Ishikawa (cell line): ENCODE results near the gene TPD52L1.

Experiments
- CREB1 ChIP-seq: IDR thresholded peaks from 2 replicates; pipeline ENCODE4 v1.6.1; 2012; ENCODE audit warnings: low read depth
- EGR1 ChIP-seq: IDR thresholded peaks from 2 replicates; pipeline ENCODE4 v1.6.1; 2012
- EP300 ChIP-seq: IDR thresholded peaks from 2 replicates; pipeline ENCODE4 v1.6.1; 2012; ENCODE audit warnings: borderline replicate concordance
- FOXM1 ChIP-seq: IDR thresholded peaks from 2 replicates; pipeline ENCODE4 v1.6.1; 2012; ENCODE audit warnings: low read depth, borderline replicate concordance
- NFIC ChIP-seq: IDR thresholded peaks from 2 replicates; pipeline ENCODE4 v1.6.1; 2012
- RAD21 ChIP-seq: IDR thresholded peaks from 2 replicates; pipeline ENCODE4 v1.6.1; 2012; ENCODE audit warnings: low read depth
- TEAD4 ChIP-seq: IDR thresholded peaks from 2 replicates; pipeline ENCODE4 v1.6.1; 2012
- YY1 ChIP-seq: IDR thresholded peaks from 2 replicates; pipeline ENCODE4 v1.6.1; 2012; ENCODE audit warnings: low read depth
- ZBTB7A ChIP-seq: IDR thresholded peaks from 2 replicates; pipeline ENCODE4 v1.6.1; 2012; ENCODE audit warnings: low read depth
- TF ChIP-seq, protein P1 (sequence below): IDR thresholded peaks from 2 replicates; pipeline ENCODE4 v1.6.1; 2012
- TF ChIP-seq, protein P2 (sequence below): IDR thresholded peaks from 2 replicates; pipeline ENCODE4 v1.6.1; 2012
- TF ChIP-seq, protein P3 (sequence below): IDR thresholded peaks from 2 replicates; pipeline ENCODE4 v1.6.1; 2012; ENCODE audit warnings: low read depth, mild to moderate bottlenecking

DNA sequence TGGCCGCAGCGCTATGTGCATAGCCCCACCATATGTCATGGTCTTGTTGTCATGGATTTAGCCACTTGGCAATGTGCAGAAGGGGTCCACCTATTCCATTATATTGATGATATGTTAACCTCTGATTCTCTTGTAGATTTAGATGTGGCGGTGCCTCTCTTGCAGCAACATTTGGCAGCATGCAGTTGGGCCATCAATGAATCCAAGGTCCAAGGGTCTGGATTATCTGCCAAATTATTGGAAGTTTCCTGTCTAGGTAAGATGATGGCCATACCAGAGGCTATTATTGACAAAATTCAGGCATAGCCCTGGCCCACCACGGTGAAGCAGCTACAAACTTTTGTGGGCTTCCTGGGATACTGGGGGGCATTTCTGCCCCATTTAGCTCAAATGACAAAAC, 116.8 kb downstream of the TPD52L1 start:
- no peak for TF ChIP-seq CREB1
- no peak for TF ChIP-seq RAD21
- TF ChIP-seq EP300 = no peak
- TF ChIP-seq, protein P1, sequence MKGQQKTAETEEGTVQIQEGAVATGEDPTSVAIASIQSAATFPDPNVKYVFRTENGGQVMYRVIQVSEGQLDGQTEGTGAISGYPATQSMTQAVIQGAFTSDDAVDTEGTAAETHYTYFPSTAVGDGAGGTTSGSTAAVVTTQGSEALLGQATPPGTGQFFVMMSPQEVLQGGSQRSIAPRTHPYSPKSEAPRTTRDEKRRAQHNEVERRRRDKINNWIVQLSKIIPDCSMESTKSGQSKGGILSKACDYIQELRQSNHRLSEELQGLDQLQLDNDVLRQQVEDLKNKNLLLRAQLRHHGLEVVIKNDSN = no peak
- TF ChIP-seq, protein P2, sequence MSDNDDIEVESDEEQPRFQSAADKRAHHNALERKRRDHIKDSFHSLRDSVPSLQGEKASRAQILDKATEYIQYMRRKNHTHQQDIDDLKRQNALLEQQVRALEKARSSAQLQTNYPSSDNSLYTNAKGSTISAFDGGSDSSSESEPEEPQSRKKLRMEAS = no peak
- TF ChIP-seq, protein P3, sequence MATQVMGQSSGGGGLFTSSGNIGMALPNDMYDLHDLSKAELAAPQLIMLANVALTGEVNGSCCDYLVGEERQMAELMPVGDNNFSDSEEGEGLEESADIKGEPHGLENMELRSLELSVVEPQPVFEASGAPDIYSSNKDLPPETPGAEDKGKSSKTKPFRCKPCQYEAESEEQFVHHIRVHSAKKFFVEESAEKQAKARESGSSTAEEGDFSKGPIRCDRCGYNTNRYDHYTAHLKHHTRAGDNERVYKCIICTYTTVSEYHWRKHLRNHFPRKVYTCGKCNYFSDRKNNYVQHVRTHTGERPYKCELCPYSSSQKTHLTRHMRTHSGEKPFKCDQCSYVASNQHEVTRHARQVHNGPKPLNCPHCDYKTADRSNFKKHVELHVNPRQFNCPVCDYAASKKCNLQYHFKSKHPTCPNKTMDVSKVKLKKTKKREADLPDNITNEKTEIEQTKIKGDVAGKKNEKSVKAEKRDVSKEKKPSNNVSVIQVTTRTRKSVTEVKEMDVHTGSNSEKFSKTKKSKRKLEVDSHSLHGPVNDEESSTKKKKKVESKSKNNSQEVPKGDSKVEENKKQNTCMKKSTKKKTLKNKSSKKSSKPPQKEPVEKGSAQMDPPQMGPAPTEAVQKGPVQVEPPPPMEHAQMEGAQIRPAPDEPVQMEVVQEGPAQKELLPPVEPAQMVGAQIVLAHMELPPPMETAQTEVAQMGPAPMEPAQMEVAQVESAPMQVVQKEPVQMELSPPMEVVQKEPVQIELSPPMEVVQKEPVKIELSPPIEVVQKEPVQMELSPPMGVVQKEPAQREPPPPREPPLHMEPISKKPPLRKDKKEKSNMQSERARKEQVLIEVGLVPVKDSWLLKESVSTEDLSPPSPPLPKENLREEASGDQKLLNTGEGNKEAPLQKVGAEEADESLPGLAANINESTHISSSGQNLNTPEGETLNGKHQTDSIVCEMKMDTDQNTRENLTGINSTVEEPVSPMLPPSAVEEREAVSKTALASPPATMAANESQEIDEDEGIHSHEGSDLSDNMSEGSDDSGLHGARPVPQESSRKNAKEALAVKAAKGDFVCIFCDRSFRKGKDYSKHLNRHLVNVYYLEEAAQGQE = no peak
- TF ChIP-seq YY1 = no peak
- no peak for TF ChIP-seq EGR1
- no peak for TF ChIP-seq ZBTB7A
- no peak for TF ChIP-seq TEAD4
- no peak for TF ChIP-seq NFIC
- no peak for TF ChIP-seq FOXM1
